Measurements from ENCODE around the gene ZNF574.

- no peak for TF ChIP-seq POLR2A (IDR thresholded peaks at IDR 0.05; ENCODE audit: borderline replicate concordance, extremely low read depth, insufficient read depth, insufficient read length)
- TF ChIP-seq EZH2 (IDR thresholded peaks at IDR 0.05): no peak
- TF ChIP-seq CTCF (IDR thresholded peaks at IDR 0.05 in 2 of 3, conservative IDR thresholded peaks at IDR 0.05 in 1 of 3; ENCODE audit: borderline replicate concordance in 1 of 3, insufficient read depth in 1 of 3, low read depth in 2 of 3, low read length in 2 of 3): no peak
- TF ChIP-seq JUND (IDR thresholded peaks at IDR 0.05): no peak
- no peak for TF ChIP-seq POLR2AphosphoS5 (IDR thresholded peaks at IDR 0.05; ENCODE audit: low read depth, low read length)
- TF ChIP-seq, protein P1, sequence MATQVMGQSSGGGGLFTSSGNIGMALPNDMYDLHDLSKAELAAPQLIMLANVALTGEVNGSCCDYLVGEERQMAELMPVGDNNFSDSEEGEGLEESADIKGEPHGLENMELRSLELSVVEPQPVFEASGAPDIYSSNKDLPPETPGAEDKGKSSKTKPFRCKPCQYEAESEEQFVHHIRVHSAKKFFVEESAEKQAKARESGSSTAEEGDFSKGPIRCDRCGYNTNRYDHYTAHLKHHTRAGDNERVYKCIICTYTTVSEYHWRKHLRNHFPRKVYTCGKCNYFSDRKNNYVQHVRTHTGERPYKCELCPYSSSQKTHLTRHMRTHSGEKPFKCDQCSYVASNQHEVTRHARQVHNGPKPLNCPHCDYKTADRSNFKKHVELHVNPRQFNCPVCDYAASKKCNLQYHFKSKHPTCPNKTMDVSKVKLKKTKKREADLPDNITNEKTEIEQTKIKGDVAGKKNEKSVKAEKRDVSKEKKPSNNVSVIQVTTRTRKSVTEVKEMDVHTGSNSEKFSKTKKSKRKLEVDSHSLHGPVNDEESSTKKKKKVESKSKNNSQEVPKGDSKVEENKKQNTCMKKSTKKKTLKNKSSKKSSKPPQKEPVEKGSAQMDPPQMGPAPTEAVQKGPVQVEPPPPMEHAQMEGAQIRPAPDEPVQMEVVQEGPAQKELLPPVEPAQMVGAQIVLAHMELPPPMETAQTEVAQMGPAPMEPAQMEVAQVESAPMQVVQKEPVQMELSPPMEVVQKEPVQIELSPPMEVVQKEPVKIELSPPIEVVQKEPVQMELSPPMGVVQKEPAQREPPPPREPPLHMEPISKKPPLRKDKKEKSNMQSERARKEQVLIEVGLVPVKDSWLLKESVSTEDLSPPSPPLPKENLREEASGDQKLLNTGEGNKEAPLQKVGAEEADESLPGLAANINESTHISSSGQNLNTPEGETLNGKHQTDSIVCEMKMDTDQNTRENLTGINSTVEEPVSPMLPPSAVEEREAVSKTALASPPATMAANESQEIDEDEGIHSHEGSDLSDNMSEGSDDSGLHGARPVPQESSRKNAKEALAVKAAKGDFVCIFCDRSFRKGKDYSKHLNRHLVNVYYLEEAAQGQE (IDR thresholded peaks at IDR 0.05; ENCODE audit: low read depth): no peak
- TF ChIP-seq EGR1 (IDR thresholded peaks at IDR 0.05; ENCODE audit: low read depth): no peak
- no peak for TF ChIP-seq TCF7L2 (IDR thresholded peaks at IDR 0.05; ENCODE audit: borderline replicate concordance, extremely low read depth, insufficient read depth, insufficient read length)
- no peak for TF ChIP-seq EZH2phosphoT487 (IDR thresholded peaks at IDR 0.05; ENCODE audit: borderline replicate concordance)
- no peak for TF ChIP-seq ZNF274 (IDR thresholded peaks at IDR 0.05; ENCODE audit: low read depth, low read length)
- TF ChIP-seq RAD21 (IDR thresholded peaks at IDR 0.05; ENCODE audit: low read depth): no peak
- TF ChIP-seq ELF1 (IDR thresholded peaks at IDR 0.05; ENCODE audit: borderline replicate concordance, low read depth): no peak
These were observed 496 bp downstream of the ZNF574 start for GRCh38 chr19:42076380-42076944.

All from HCT116 (cell line).